Keratinocyte (primary cell): ENCODE data around the gene COL8A2.

ENCODE experiments used
- CTCF ChIP-seq, 3 experiments: IDR thresholded peaks in 1 of 3; conservative IDR thresholded peaks in 1 of 3; optimal IDR thresholded peaks in 1 of 3; 2 replicates in 2 of 3; 3 replicates in 1 of 3; pipeline versions ENCODE3 to v1.5.1; 2011; ENCODE audit warnings: low read length in 3 of 3, mild to moderate bottlenecking in 3 of 3, moderate library complexity in 2 of 3, control low read depth in 1 of 3, inconsistent platforms in 1 of 3; ENCODE audit not compliant: insufficient read depth in 2 of 3; ENCODE audit errors: extremely low read depth in 1 of 3
- EZH2 ChIP-seq: IDR thresholded peaks from one replicate; pipeline ENCODE4 v1.6.1; 2012; ENCODE audit warnings: inconsistent platforms, mild to moderate bottlenecking, low read length, moderate library complexity

GRCh38 chr1:36126005-36126716 lies 1.1 kb upstream of the COL8A2 start:
- no peak for TF ChIP-seq CTCF (optimal IDR thresholded peaks at IDR 0.05 in 1 of 3, IDR thresholded peaks at IDR 0.05 in 1 of 3, conservative IDR thresholded peaks at IDR 0.05 in 1 of 3; ENCODE audit: extremely low read depth in 1 of 3, insufficient read depth in 2 of 3, low read length in 3 of 3)
- no peak for TF ChIP-seq EZH2
